Colon (tissue), 2 donors: Measurements from ENCODE around the gene CTAG1A.
"Not testable (repeated sequence)": the region's sequence is repeated elsewhere in the genome, so short reads cannot be mapped to it uniquely, and the experiment has no call there.

Source experiments
- FAIRE-seq: peaks from 2 replicates; lab custom pipeline; 2012; peaks lifted over from hg19 to GRCh38; lab: Jason Lieb, UNC
- donor health status: control.
- donor health status: control.

The CTAG1A gene

DNA sequence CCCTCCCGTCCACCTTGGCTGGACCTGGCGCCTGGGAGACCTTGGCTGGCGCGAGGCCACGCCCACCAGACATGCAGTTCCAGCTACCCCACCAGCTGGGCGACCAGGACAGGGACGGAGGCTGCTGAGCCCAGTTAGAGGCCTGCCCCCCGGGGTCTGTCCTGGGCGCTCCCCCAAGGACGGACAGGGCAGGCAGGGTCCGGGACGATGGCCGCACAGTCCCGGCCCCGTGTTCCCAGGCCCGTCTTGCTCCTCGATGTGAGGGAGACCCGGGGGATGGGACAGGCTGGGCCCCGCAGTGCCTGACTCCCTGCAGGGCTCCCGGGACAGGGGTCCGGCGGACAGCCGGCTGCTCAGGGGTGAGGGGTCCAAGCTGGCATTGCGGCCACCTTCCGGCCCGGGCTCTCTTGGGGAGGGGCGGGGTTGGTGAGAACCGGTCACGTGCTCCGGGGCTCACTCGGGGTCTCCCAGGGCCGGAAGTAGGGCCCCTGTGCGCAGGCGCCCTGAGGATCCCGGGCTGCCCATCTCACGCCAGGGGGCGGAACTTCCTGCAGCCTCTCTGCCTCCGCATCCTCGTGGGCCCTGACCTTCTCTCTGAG, at the start of gene CTAG1A:
TSS of gene CTAG1A (plus strand) at position 549 of the 599 bp plus-strand sequence. CDS start 74 bp downstream, outside the sequence.
- FAIRE-seq, result not testable (repeated sequence)

DNA sequence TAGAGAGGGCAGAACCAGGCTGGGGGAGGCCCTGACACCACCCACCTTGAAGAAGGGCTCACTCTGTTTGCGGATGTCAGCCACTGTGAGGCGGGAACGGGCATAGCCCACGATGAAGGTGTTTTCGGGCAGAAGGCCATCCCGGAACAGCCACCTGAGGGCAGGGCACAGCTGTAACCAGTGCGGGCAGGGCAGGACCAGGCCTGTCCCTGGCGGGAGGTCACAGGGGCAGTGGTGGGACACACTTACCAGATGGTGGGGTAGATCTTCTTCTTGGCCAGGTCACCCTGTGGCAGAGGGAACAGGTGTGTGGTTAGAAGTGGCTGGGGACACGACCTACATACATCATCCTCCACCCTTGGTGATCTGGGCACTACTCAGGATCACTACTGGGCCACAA, 49.0 kb upstream of the CTAG1A start:
- FAIRE-seq, result no peak

DNA sequence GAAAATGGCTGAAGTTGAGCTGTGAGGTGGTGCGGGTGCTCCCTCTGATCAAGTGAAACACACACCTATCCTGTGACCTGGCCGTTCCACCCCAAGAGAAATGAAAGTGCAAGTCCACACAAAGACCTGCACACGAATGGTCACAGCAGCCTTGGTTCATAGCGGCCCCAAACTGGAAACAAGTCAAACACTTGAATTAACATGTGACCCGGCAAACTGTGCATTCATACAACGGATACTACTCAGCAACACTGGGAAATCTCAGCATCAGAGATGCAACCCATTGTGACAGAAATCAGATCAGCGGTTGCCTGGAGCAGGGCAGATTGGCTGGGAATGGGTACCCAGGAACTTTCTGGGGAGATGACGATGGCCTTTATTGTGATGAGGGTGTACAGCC, 45.9 kb upstream of the CTAG1A start:
- no peak for FAIRE-seq

DNA sequence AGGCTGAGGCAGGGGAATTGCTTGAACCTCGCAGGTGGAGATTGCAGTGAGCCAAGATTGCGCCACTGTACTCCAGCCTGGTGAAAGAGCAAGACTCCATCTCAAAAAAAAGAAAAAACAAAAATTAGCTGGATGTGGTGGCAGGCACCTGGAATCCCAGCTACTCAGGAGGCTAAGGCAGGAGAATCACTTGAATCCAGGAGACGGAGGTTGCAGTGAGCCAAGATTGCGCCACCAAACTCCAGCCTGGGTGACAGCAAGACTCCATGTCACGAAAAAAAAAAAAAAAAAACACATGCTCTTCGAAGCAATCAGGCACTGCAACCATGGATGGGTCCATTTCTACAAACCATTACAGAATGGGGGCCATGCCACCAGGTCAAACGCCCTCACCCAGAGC, 44.6 kb upstream of the CTAG1A start:
- FAIRE-seq, result not testable (repeated sequence)

- no peak for FAIRE-seq
Observed at GRCh38 chrX:154540897-154541535, 43.9 kb upstream of the CTAG1A start.

DNA sequence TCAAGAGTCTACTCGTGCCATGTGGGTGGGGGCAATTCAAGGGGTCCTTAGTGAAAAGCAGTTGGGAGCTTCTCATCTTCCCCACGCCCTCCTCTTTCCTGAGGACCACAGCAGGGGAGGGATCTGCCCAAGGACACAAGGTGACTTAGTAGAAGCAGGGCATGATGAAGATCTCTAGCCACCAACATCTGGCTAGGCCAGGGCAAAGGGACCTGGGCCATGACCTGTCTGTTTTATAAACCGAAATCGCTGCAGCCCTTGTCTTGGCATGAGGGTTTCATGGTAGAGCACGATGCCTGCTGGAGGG, 43.4 kb upstream of the CTAG1A start:
- no peak for FAIRE-seq

GRCh38 chrX:154541896-154542722, 42.8 kb upstream of the CTAG1A start:
- no peak for FAIRE-seq

GRCh38 chrX:154542723-154543424, 42.1 kb upstream of the CTAG1A start:
- no peak for FAIRE-seq

DNA sequence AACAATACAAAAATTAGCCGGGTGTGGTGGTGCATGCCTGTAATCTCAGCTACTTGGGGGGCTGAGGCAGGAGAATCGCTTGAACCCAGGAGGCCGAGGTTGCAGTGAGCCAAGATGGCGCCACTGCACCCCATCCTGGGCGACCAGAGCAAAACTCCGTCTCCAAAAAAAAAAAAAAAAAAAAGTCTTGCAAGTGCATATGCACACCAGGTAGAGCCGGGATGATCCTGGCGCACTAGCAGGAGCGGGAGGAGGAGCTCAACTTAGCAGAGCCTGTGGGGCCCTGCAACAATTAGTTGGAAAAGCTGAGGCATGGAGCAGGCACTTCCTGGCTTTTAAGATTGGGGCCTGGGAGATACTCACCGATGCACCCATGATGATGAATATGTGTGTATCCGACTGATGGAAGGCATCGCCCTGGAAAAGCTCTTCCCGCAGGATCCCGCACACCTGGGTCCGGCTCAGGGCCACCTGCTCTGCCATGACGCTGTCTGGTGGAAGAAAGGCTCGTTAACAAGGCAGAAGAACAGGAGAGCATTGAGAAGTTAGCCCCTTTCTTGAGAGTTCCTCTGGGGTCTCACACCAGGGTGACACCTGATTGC, 39.2 kb upstream of the CTAG1A start:
- no peak for FAIRE-seq

DNA sequence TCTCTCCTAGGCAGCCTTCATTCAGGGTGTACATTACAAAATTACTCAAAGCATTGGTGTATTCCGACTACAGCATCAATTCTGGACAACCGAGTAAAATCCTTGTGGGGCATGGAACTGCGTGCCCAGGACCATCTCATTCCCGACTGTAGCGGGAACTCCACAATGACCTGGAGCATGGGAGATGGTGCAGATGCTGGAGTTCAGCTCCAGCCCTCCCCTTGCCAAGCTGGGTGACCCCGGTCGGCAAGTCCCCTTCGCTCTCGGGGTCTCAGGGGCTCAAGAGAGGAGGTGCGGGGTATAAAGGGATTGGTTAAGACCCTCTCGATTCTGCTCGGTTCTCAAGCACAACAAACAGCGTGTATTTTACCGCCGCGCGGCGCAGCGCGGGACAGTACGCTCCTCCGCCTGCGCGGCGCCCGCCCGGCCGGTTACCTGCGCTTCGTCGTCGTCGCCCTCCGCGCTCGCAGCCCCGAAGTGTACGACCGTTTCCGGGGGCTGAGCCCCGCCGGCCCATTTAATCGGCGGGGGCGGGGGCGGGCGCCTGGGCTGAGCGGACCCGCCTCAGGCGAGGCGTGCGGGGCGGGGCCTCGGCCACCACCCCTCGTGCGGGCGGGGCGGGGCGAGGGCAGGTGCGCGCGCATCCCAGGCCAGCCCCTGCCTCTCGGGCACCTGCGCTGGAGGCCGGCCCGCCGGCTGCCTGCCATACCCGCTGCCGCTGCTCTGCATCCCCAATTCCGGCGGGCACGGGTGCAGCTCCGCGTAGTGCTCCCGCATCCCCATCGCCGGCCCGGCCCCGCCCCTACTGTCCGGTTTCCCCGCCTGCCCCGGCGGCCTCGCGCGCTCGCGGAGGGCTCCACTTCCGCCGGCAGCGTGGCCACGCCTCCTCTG, 38.3 kb upstream of the CTAG1A start, which contains the start of gene G6PD:
TSS of gene G6PD (minus strand) at position 493 of the 891 bp plus-strand sequence. CDS start 691 bp downstream, outside the sequence.
- no peak for FAIRE-seq

GRCh38 chrX:154547245-154548027, 37.5 kb upstream of the CTAG1A start, which contains the start of gene IKBKG:
IKBKG (plus strand) TSS chrX:154547620; CDS start chrX:154552003, 4,383 bp downstream.
- FAIRE-seq, result no peak

- FAIRE-seq, result no peak
Observed at GRCh38 chrX:154548028-154548316, 37.0 kb upstream of the CTAG1A start.

DNA sequence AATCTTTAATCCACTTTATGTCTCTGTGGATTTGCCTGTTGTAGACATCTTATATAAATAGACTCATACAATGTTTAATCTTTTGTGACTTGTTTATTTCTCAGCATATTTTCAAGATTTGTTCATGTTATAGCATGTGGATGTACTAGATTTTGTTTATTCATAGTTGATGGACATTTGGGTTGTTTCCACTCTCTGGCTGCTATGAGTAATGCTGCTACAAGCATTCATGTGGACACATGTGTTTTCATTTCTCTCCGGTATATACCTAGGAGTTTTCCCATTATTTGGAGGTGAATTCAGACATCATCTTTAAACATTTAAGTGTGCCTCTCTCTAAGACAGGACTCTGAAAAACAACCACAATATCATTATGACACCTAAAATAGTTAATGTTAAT, 35.2 kb upstream of the CTAG1A start:
- FAIRE-seq, result no peak

GRCh38 chrX:154552112-154552806, 32.7 kb upstream of the CTAG1A start:
- not testable (repeated sequence) for FAIRE-seq

GRCh38 chrX:154558060-154558690, 26.8 kb upstream of the CTAG1A start:
- not testable (repeated sequence) for FAIRE-seq

GRCh38 chrX:154558896-154559295, 26.0 kb upstream of the CTAG1A start:
- FAIRE-seq, result not testable (repeated sequence)

DNA sequence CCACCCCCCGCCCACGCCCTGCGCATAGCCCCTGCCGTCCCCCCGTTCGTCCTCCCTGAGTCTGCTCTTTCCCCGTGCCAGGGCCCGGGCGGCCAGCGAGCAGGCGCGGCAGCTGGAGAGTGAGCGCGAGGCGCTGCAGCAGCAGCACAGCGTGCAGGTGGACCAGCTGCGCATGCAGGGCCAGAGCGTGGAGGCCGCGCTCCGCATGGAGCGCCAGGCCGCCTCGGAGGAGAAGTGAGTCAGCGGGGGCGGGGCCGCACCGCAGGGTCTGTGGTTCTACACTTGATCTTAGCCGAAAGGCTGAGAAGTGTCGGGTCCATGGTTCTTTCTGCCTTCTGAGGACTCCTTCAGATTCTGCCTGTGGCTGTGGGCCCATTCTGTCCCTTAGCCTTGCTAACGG, 24.6 kb upstream of the CTAG1A start:
- not testable (repeated sequence) for FAIRE-seq

DNA sequence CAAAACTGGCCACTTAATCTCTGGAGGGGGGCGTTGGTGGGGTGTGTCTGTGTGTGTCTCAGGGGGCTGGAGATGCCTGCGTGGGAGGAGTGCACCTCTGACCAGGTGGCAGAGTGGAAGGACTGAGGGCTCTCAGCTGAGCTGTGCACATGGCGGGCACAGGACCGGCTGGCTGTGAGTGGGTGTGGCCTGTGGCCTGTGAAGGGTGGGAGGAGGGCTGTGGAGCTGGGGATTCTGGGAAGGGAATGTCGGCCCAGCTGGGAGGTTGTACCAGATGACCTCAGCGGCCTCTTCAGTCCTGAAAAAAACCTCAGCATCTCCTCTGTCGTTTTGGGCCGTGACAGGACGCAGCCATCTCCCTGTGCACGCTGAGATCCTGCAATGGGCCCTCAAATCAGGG, 22.6 kb upstream of the CTAG1A start:
- FAIRE-seq, result not testable (repeated sequence)

GRCh38 chrX:154570361-154570760, 14.6 kb upstream of the CTAG1A start:
- peak; percentile 75 for FAIRE-seq
